LNCaP clone FGC (cell line): ENCODE measurements around the gene OBSL1.
A peak's percentile ranks its signal among the peaks of the same experiment; 100 is the strongest.

Source experiments
- DNase-seq: peaks from one replicate; pipeline ENCODE4 v3.0.0-alpha.2; 2011; ENCODE audit warnings: low read depth
- H3K4me3 ChIP-seq: 2 replicates; pipeline ENCODE4 v1.5.1; 2011; ENCODE audit warnings: mild to moderate bottlenecking, low read depth, low read length, control low read depth
- CTCF ChIP-seq: IDR thresholded peaks from 2 replicates; pipeline ENCODE4 v1.5.1; 2012; ENCODE audit warnings: mild to moderate bottlenecking; ENCODE audit not compliant: control insufficient read depth, insufficient read depth; ENCODE audit errors: extremely low read depth

OBSL1 gene

GRCh38 chr2:219571311-219572236, at the start of gene OBSL1:
TSS of gene OBSL1 (minus strand) at chr2:219571539. CDS start at chr2:219571232, 307 bp downstream.
- no peak for TF ChIP-seq CTCF
- DNase-seq: no peak
- H3K4me3 ChIP-seq: peak within 1 kb of the TSS; percentile 34

- TF ChIP-seq CTCF: no peak
- DNase-seq: no peak
- no peak overlapping the region for H3K4me3 ChIP-seq
These were observed 49.2 kb upstream of the OBSL1 start for GRCh38 chr2:219620546-219620945.

- TF ChIP-seq CTCF: no peak
- H3K4me3 ChIP-seq: no peak overlapping the region
- no peak for DNase-seq
These were observed 47.9 kb upstream of the OBSL1 start for GRCh38 chr2:219619235-219619634.

- no peak for DNase-seq
- H3K4me3 ChIP-seq: no peak overlapping the region
- no peak for TF ChIP-seq CTCF
These were observed 47.4 kb upstream of the OBSL1 start for GRCh38 chr2:219618733-219619122.

- no peak for DNase-seq
- TF ChIP-seq CTCF: no peak
- no peak overlapping the region for H3K4me3 ChIP-seq
These were observed 45.2 kb upstream of the OBSL1 start for GRCh38 chr2:219616550-219616949.

- DNase-seq: no peak
- H3K4me3 ChIP-seq: no peak overlapping the region
- no peak for TF ChIP-seq CTCF
These were observed 44.6 kb upstream of the OBSL1 start for GRCh38 chr2:219615894-219616293.

GRCh38 chr2:219615036-219615435, 43.7 kb upstream of the OBSL1 start:
- no peak overlapping the region for H3K4me3 ChIP-seq
- TF ChIP-seq CTCF: no peak
- no peak for DNase-seq
